ENCODE data around the gene EPS15. TPM values are rescaled to one million over a fixed set of nuclear protein-coding genes. Genes with fewer than 3 reads are reported as not detected.

The EPS15 gene
- total and polyA plus RNA-seq, 2 of the 8 experiments (the other 6 are each of a cell fraction or from before 2014, with no cell fraction given) = 15.9 to 57.2 TPM

- Histone ChIP-seq H2BK5ac (ENCODE audit: low read depth, low read length) (no peak overlapping the region), H3K27ac (ENCODE audit: low read depth, low read length) (no peak overlapping the region), H4K91ac (replicated peaks; ENCODE audit: insufficient read length, low read length) (no peak overlapping the region), H4K20me1 (replicated peaks in 1 of 2; ENCODE audit: control insufficient read depth in 1 of 2, insufficient read depth in 2 of 2, low read length in 2 of 2) (no peaks in the 10 kb centered on the region), H3K79me1 (ENCODE audit: low read depth, low read length) (no peaks in the 10 kb centered on the region), H3K4ac (replicated peaks; ENCODE audit: insufficient read length, low read depth, low read length) (no peak overlapping the region), H2BK12ac (ENCODE audit: low read depth, low read length) (no peak overlapping the region), H3K18ac (ENCODE audit: extremely low read depth, low read length) (no peak overlapping the region), H4K8ac (ENCODE audit: extremely low read depth, insufficient read depth, low read length) (no peak overlapping the region), H3K23me2 (ENCODE audit: low read depth, low read length) (no peaks in the 10 kb centered on the region), H3K27me3 (replicated peaks in 1 of 4; ENCODE audit: control insufficient read depth in 3 of 4, extremely low read depth in 1 of 4, insufficient read depth in 3 of 4, low read length in 3 of 4) (no peaks in the 10 kb centered on the region), H3K4me2 (ENCODE audit: insufficient read depth in 1 of 2, low read depth in 2 of 2, low read length in 2 of 2) (no peak overlapping the region), H2BK120ac (replicated peaks; ENCODE audit: low read depth, low read length) (no peak overlapping the region), H3K9me3 (ENCODE audit: insufficient read depth in 2 of 2, low read depth in 1 of 2, low read length in 1 of 2) (no peaks in the 10 kb centered on the region), H3K79me2 (ENCODE audit: control insufficient read depth in 1 of 2, insufficient read depth in 2 of 2, low read length in 2 of 2) (no peaks in the 10 kb centered on the region), H3K9ac (replicated peaks in 1 of 4; ENCODE audit: extremely low read depth in 1 of 4, low read depth in 3 of 4, low read length in 3 of 4) (no peak overlapping the region), H3K23ac (ENCODE audit: insufficient read length) (no peak overlapping the region), H2BK20ac (ENCODE audit: low read length) (no peak overlapping the region), H3K56ac (replicated peaks; ENCODE audit: insufficient read length, low read depth, low read length) (no peak overlapping the region), H2BK15ac (ENCODE audit: low read length) (no peak overlapping the region), H4K5ac (ENCODE audit: insufficient read length, low read depth, low read length) (no peak overlapping the region), H3K4me1 (replicated peaks in 1 of 4; ENCODE audit: control insufficient read depth in 3 of 4, insufficient read depth in 4 of 4, low read length in 3 of 4) (no peaks in the 10 kb centered on the region), H3K14ac (ENCODE audit: insufficient read length) (no peak overlapping the region), H2AFZ (ENCODE audit: low read length) (no peak overlapping the region), H3K36me3 (ENCODE audit: control insufficient read depth in 2 of 4, insufficient read depth in 4 of 4, low read length in 3 of 4) (no peaks in the 10 kb centered on the region), H3K4me3 (ENCODE audit: extremely low read depth in 1 of 4, insufficient read depth in 2 of 4, low read depth in 3 of 4, low read length in 4 of 4) (no peak overlapping the region), H2AK5ac (ENCODE audit: low read depth, low read length) (no peak overlapping the region)
- ChIA-PET CTCF (ENCODE audit: partially characterized antibody) (interaction anchor here (0.7 to 3.2 kb wide), 2 partner anchors 10 to 1064 kb away, joined by 4 to 13 read pairs; no protein-coding TSS in a partner anchor), POLR2A (ENCODE audit: partially characterized antibody) (no interaction called here)
- WGBS, 2 experiments (ENCODE audit: extremely low coverage in 1 of 2, insufficient coverage in 1 of 2, insufficient read length in 1 of 2, insufficient replicate concordance in 2 of 2, low coverage in 1 of 2, low lambda C conversion rate in 2 of 2, missing lambda C conversion rate in 1 of 2) = 84% methylated on average over 3 of the region's 3 CpGs; no CpG with 5 or more reads in 1 of the 2 experiments
- DNase-seq (ENCODE audit: low read depth in 1 of 2, low spot score in 2 of 2) (no peak), FAIRE-seq (no peak)
- TF ChIP-seq PHF8 (conservative IDR thresholded peaks at IDR 0.05; ENCODE audit: low read depth, low read length) (no peak), CHD2 (IDR thresholded peaks at IDR 0.05; ENCODE audit: low read length) (no peak), RFX5 (IDR thresholded peaks at IDR 0.05; ENCODE audit: borderline replicate concordance, low read depth, low read length) (no peak), SP1 (IDR thresholded peaks at IDR 0.05; ENCODE audit: low read depth, low read length) (no peak), ATF3 (IDR thresholded peaks at IDR 0.05; ENCODE audit: insufficient read depth, low read depth, low read length) (no peak), GTF2F1 (IDR thresholded peaks at IDR 0.05; ENCODE audit: borderline replicate concordance, low read depth, low read length) (no peak), RBBP5 (IDR thresholded peaks at IDR 0.05; ENCODE audit: borderline replicate concordance, low read depth, low read length) (no peak), YY1 (IDR thresholded peaks at IDR 0.05; ENCODE audit: low read depth, low read length) (no peak), CBX5 (IDR thresholded peaks at IDR 0.05; ENCODE audit: low read depth, low read length) (no peak), NANOG (IDR thresholded peaks at IDR 0.05; ENCODE audit: insufficient read depth, low read depth, low read length, poor library complexity, severe bottlenecking) (no peak), BACH1 (IDR thresholded peaks at IDR 0.05; ENCODE audit: low read length) (no peak), SP4 (IDR thresholded peaks at IDR 0.05; ENCODE audit: low read length) (no peak), POU5F1 (IDR thresholded peaks at IDR 0.05; ENCODE audit: low read depth, low read length) (no peak), SUZ12 (IDR thresholded peaks at IDR 0.05; ENCODE audit: low read length) (no peak)
These were observed 7.2 kb upstream of the EPS15 start for GRCh38 chr1:51526248-51526647.

Measured in H1 (cell line).